ENCODE data around the gene LSM7. TPM values are rescaled to one million over a fixed set of nuclear protein-coding genes. Genes with fewer than 3 reads are reported as not detected.

LSM7 gene
- total RNA-seq, 1 donor from 2014 or later: 97.4 TPM

GRCh38 chr19:2312820-2313501 lies 15.4 kb downstream of the LSM7 start:
- H3K27me3 ChIP-seq (ENCODE audit: control insufficient read depth, insufficient read depth, low read length): peaks cover 7% of the 10 kb centered on the region
- H3K4me3 ChIP-seq (ENCODE audit: low read depth, low read length): no peak overlapping the region
- no peak for TF ChIP-seq CTCF (IDR thresholded peaks at IDR 0.05; ENCODE audit: insufficient read depth, low read length, severe bottlenecking)
- no peaks in the 10 kb centered on the region for H3K36me3 ChIP-seq (ENCODE audit: control insufficient read depth, insufficient read depth, low read length)
- FAIRE-seq: no peak
- DNase-seq (ENCODE audit: low read depth): no peak

- Histone ChIP-seq H3K4me3 (ENCODE audit: low read depth, low read length) (no peak overlapping the region), H3K36me3 (ENCODE audit: control insufficient read depth, insufficient read depth, low read length) (no peaks in the 10 kb centered on the region), H3K27me3 (ENCODE audit: control insufficient read depth, insufficient read depth, low read length) (peaks cover 14% of the 10 kb centered on the region)
- no peak for TF ChIP-seq CTCF (IDR thresholded peaks at IDR 0.05; ENCODE audit: insufficient read depth, low read length, severe bottlenecking)
- FAIRE-seq (no peak), DNase-seq (ENCODE audit: low read depth) (no peak)
Observed at GRCh38 chr19:2311093-2311492, 17.3 kb downstream of the LSM7 start.

- Histone ChIP-seq H3K36me3 (ENCODE audit: control insufficient read depth, insufficient read depth, low read length) (no peaks in the 10 kb centered on the region), H3K27me3 (ENCODE audit: control insufficient read depth, insufficient read depth, low read length) (peaks cover 14% of the 10 kb centered on the region), H3K4me3 (ENCODE audit: low read depth, low read length) (no peak overlapping the region)
- FAIRE-seq (no peak), DNase-seq (ENCODE audit: low read depth) (no peak)
- no peak for TF ChIP-seq CTCF (IDR thresholded peaks at IDR 0.05; ENCODE audit: insufficient read depth, low read length, severe bottlenecking)
Observed at GRCh38 chr19:2309734-2310362, 18.5 kb downstream of the LSM7 start.

GRCh38 chr19:2308114-2308556 lies 20.3 kb downstream of the LSM7 start, which contains the start of gene LINGO3:
Gene LINGO3 (minus strand): TSS chr19:2308154. CDS start chr19:2291776, 16,378 bp downstream.
- no peak for DNase-seq (ENCODE audit: low read depth)
- no peak for TF ChIP-seq CTCF (IDR thresholded peaks at IDR 0.05; ENCODE audit: insufficient read depth, low read length, severe bottlenecking)

GRCh38 chr19:2307518-2308012 lies 20.8 kb downstream of the LSM7 start:
- Histone ChIP-seq H3K4me3 (ENCODE audit: low read depth, low read length) (no peak overlapping the region), H3K36me3 (ENCODE audit: control insufficient read depth, insufficient read depth, low read length) (no peaks in the 10 kb centered on the region), H3K27me3 (ENCODE audit: control insufficient read depth, insufficient read depth, low read length) (peaks cover 19% of the 10 kb centered on the region)
- DNase-seq (ENCODE audit: low read depth) (no peak), FAIRE-seq (no peak)
- no peak for TF ChIP-seq CTCF (IDR thresholded peaks at IDR 0.05; ENCODE audit: insufficient read depth, low read length, severe bottlenecking)

More at GRCh38 chr19:2308114-2308556, 20.3 kb downstream of the LSM7 start, which contains the start of gene LINGO3:
- no peaks in the 10 kb centered on the region for H3K36me3 ChIP-seq (ENCODE audit: control insufficient read depth, insufficient read depth, low read length)
- peaks cover 17% of the 10 kb centered on the region for H3K27me3 ChIP-seq (ENCODE audit: control insufficient read depth, insufficient read depth, low read length)
- no peak for FAIRE-seq
- H3K4me3 ChIP-seq (ENCODE audit: low read depth, low read length): peak within 1 kb of the TSS; percentile 12
